PC-3 (cell line): Measurements from ENCODE around the gene PGC. TPM values are rescaled to one million over a fixed set of nuclear protein-coding genes. Genes with fewer than 3 reads are reported as not detected.
A peak's percentile ranks its signal among the peaks of the same experiment; 100 is the strongest.

Experiments used
- ATAC-seq: fragments of 200-7000 bp; cut with Tn5 transposase; 2 replicates; pipeline ENCODE4 v1.9.1; 2020; ENCODE audit warnings: mild to moderate bottlenecking, moderate library complexity
- BruUV-seq: library from RNA; stranded (reverse); fragments of 400-500 nt; replicated peaks from 2 replicates; lab custom pipeline; 2021; lab: Mats Ljungman, UMichigan
- CTCF ChIA-PET: fragments of 300-600 bp; sonication (Branson Sonifier 250); formaldehyde crosslinking; loops from one replicate; lab custom pipeline; 2022; ENCODE audit warnings: antibody characterized with exemption; lab: Charles Lee
- POLR2A ChIA-PET: fragments of 300-600 bp; sonication (Branson Sonifier 250); formaldehyde crosslinking; loops from one replicate; lab custom pipeline; 2022; ENCODE audit warnings: antibody characterized with exemption; ENCODE audit not compliant: unreplicated experiment; lab: Charles Lee
- DNase-seq: peaks from one replicate; pipeline ENCODE4 v3.0.0-alpha.2; 2015
- H2AFZ ChIP-seq: fragments of 300-600 bp; sonication (generic); 2 replicates; pipeline ENCODE4 v1.6.0; 2016; ENCODE audit warnings: antibody characterized with exemption, low read length
- H3F3A ChIP-seq: fragments of 300-600 bp; sonication (generic); one replicate; pipeline ENCODE4 v1.6.0; 2017; ENCODE audit warnings: antibody characterized with exemption, low read length, control low read depth, mild to moderate bottlenecking; ENCODE audit not compliant: unreplicated experiment
- H3K27ac ChIP-seq: fragments of 300-600 bp; sonication (generic); 2 replicates; pipeline ENCODE4 v1.5.1; 2016; ENCODE audit warnings: mild to moderate bottlenecking, low read length
- H3K27me3 ChIP-seq: fragments of 300-600 bp; sonication (generic); 2 replicates; pipeline ENCODE4 v1.6.1; 2016; ENCODE audit warnings: low read length, mixed read lengths
- H3K36me3 ChIP-seq: fragments of 300-600 bp; sonication (generic); 2 replicates; pipeline ENCODE4 v1.6.1; 2016; ENCODE audit warnings: low read depth, mixed run types, low read length, mixed read lengths
- H3K4me1 ChIP-seq: fragments of 300-600 bp; sonication (generic); 2 replicates; pipeline ENCODE4 v1.5.1; 2016; ENCODE audit warnings: low read length; ENCODE audit not compliant: insufficient read depth
- H3K4me2 ChIP-seq: fragments of 300-600 bp; sonication (generic); 2 replicates; pipeline ENCODE4 v1.6.0; 2016; ENCODE audit warnings: low read length
- H3K4me3 ChIP-seq: fragments of 300-600 bp; sonication (generic); 2 replicates; pipeline ENCODE4 v1.5.1; 2016; ENCODE audit warnings: mild to moderate bottlenecking, low read length, mixed read lengths
- H3K79me2 ChIP-seq: fragments of 300-600 bp; sonication (generic); 2 replicates; pipeline ENCODE4 v1.6.1; 2017; ENCODE audit warnings: low read length, mixed read lengths
- H3K9ac ChIP-seq: fragments of 300-600 bp; sonication (generic); 2 replicates; pipeline ENCODE4 v1.6.0; 2016; ENCODE audit warnings: mild to moderate bottlenecking, low read length
- H3K9me2 ChIP-seq: fragments of 300-600 bp; sonication (generic); replicated peaks from 2 replicates; pipeline ENCODE4 v1.6.1; 2016; ENCODE audit warnings: mixed run types, low read length, mixed read lengths
- H3K9me3 ChIP-seq: fragments of 300-600 bp; sonication (generic); 2 replicates; pipeline ENCODE4 v1.6.1; 2016; ENCODE audit warnings: low read length, mixed read lengths
- H4K20me1 ChIP-seq: fragments of 300-600 bp; sonication (generic); 2 replicates; pipeline ENCODE4 v1.6.1; 2016; ENCODE audit warnings: low read length, mixed read lengths
- CTCF ChIP-seq: fragments of 300-600 bp; sonication (generic); conservative IDR thresholded peaks from 2 replicates; pipeline ENCODE4 v1.5.1; 2017; ENCODE audit warnings: antibody characterized with exemption, low read depth, mild to moderate bottlenecking, low read length
- EZH2 ChIP-seq: fragments of 300-600 bp; sonication (generic); IDR thresholded peaks from one replicate; pipeline ENCODE4 v1.6.1; 2017; ENCODE audit warnings: antibody characterized with exemption, mild to moderate bottlenecking, low read length; ENCODE audit not compliant: unreplicated experiment
- EZH2phosphoT487 ChIP-seq: fragments of 300-600 bp; sonication (generic); IDR thresholded peaks from 2 replicates; pipeline ENCODE4 v1.6.1; 2018; ENCODE audit warnings: mild to moderate bottlenecking, antibody characterized with exemption, low read length, borderline replicate concordance
- intact Hi-C: fragments of 100-400 bp; cut with micrococcal nuclease; formaldehyde crosslinking; loops from 2 replicates; pipeline ENCODE4 v1.9.0; 2023
- total RNA-seq: library from RNA; depleted of rRNA; stranded (reverse); fragments of >200 nt; gene quantifications from 2 replicates; pipeline ENCODE4 v1.2.3, GENCODE V29; 2014

PGC gene
- total RNA-seq, 1 experiment from 2014 or later = not detected

GRCh38 chr6:41735427-41736185 lies 11.6 kb downstream of the PGC start, which contains the start of gene TFEB:
Gene TFEB (minus strand): TSS chr6:41735608. CDS start chr6:41691213, 44,395 bp downstream.
- BruUV-seq = no TSS peak
- Histone ChIP-seq H3K4me1 (peaks cover 11% of the 10 kb centered on the region; the same call in 1 of the 2 replicates), H3K9ac (no peak within 1 kb of the TSS), H3F3A (no peaks in the 10 kb centered on the region), H2AFZ (peak within 1 kb of the TSS; percentile 85), H3K4me2 (peak within 1 kb of the TSS; percentile 76), H3K79me2 (no peaks in the 10 kb centered on the region), H3K4me3 (peak within 1 kb of the TSS; percentile 71), H4K20me1 (no peaks in the 10 kb centered on the region), H3K9me2 (no peaks in the 10 kb centered on the region), H3K36me3 (no peaks in the 10 kb centered on the region), H3K27me3 (no peaks in the 10 kb centered on the region), H3K9me3 (no peaks in the 10 kb centered on the region), H3K27ac (no peak within 1 kb of the TSS)
- peak; percentile 92 for DNase-seq
- intact Hi-C loops = loop anchor here (1.0 to 2.0 kb wide), 2 partner anchors 41 to 51 kb away; partner anchors contain the start of gene TOMM6
- ChIA-PET CTCF (interaction anchor here (0.6 kb wide), 1 partner anchor 43 kb away, joined by 3 read pairs; no protein-coding TSS in a partner anchor), POLR2A (no interaction called here)
- ATAC-seq = peak; percentile 69
- no peak for TF ChIP-seq EZH2
- TF ChIP-seq EZH2phosphoT487 = no peak
- peak; percentile 71 for TF ChIP-seq CTCF

- no peaks in the 10 kb centered on the region for H3F3A ChIP-seq
- no peaks in the 10 kb centered on the region for H3K79me2 ChIP-seq
- DNase-seq (peak; percentile 45), ATAC-seq (peak; percentile 33)
- no peaks in the 10 kb centered on the region for H3K9me3 ChIP-seq
- intact Hi-C loops = loop anchor here (1.0 to 2.0 kb wide), 2 partner anchors 41 to 52 kb away; partner anchors contain the start of gene TOMM6
- H3K36me3 ChIP-seq = no peaks in the 10 kb centered on the region
- ChIA-PET CTCF (interaction anchor here (0.7 kb wide), 1 partner anchor 53 kb away, joined by 3 read pairs; the partner anchor contains the start of gene TOMM6), POLR2A (interaction anchor here (0.6 kb wide), 1 partner anchor 190 kb away, joined by 7 read pairs; no protein-coding TSS in a partner anchor)
- peaks cover 11% of the 10 kb centered on the region; the same call in 1 of the 2 replicates for H3K4me1 ChIP-seq
- H3K9ac ChIP-seq = no peak overlapping the region
- H3K4me2 ChIP-seq = peak overlapping the region; percentile 76
- H3K9me2 ChIP-seq = no peaks in the 10 kb centered on the region
- BruUV-seq = no TSS peak
- H3K27ac ChIP-seq = no peak overlapping the region
- H3K27me3 ChIP-seq = no peaks in the 10 kb centered on the region
- no peak for TF ChIP-seq CTCF
- no peak for TF ChIP-seq EZH2phosphoT487
- TF ChIP-seq EZH2 = no peak
- H4K20me1 ChIP-seq = no peaks in the 10 kb centered on the region
- peak overlapping the region; percentile 71 for H3K4me3 ChIP-seq
- peak overlapping the region; percentile 85 for H2AFZ ChIP-seq
Measured at GRCh38 chr6:41734666-41735426, 12.4 kb downstream of the PGC start.
